HG02973 (cell line): ENCODE data around the gene LGR6.
"Not testable (repeated sequence)": the region's sequence is repeated elsewhere in the genome, so short reads cannot be mapped to it uniquely, and the experiment has no call there.

Experiments used
- ATAC-seq: cut with Tn5 transposase; IDR thresholded peaks from one replicate; pipeline ENCODE4 v1.9.1; 2021; ENCODE audit warnings: moderate library complexity; ENCODE audit not compliant: unreplicated experiment

LGR6 gene, protein sequence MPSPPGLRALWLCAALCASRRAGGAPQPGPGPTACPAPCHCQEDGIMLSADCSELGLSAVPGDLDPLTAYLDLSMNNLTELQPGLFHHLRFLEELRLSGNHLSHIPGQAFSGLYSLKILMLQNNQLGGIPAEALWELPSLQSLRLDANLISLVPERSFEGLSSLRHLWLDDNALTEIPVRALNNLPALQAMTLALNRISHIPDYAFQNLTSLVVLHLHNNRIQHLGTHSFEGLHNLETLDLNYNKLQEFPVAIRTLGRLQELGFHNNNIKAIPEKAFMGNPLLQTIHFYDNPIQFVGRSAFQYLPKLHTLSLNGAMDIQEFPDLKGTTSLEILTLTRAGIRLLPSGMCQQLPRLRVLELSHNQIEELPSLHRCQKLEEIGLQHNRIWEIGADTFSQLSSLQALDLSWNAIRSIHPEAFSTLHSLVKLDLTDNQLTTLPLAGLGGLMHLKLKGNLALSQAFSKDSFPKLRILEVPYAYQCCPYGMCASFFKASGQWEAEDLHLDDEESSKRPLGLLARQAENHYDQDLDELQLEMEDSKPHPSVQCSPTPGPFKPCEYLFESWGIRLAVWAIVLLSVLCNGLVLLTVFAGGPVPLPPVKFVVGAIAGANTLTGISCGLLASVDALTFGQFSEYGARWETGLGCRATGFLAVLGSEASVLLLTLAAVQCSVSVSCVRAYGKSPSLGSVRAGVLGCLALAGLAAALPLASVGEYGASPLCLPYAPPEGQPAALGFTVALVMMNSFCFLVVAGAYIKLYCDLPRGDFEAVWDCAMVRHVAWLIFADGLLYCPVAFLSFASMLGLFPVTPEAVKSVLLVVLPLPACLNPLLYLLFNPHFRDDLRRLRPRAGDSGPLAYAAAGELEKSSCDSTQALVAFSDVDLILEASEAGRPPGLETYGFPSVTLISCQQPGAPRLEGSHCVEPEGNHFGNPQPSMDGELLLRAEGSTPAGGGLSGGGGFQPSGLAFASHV

DNA sequence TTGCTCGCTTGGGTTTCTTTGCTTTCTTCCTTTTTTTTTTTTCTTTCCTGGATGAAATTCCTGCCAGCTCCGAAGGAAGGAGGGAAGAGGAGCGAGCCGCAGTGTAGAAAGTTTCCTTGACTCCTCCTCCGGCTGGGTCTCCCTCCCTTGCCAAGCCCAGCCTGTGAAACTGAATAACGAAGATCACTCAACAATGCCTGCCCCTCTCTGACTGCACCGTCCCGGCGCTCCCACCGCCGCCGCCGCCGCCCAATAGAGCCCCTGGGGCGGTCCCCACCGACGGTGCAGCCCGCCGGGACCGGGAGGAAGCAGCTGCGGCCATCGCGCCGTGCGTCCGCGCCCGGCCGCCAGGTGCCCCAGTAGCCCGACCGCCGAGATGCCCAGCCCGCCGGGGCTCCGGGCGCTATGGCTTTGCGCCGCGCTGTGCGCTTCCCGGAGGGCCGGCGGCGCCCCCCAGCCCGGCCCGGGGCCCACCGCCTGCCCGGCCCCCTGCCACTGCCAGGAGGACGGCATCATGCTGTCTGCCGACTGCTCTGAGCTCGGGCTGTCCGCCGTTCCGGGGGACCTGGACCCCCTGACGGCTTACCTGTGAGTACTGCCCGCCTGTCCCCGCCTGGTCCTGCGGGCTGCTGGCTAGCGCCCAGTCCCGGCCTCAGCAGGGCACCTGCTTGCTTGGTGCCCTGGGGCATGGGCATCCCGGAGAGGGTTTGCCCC lies at the start of gene LGR6:
Gene LGR6, plus strand, starts transcription at position 186 of the 714 bp plus-strand sequence. Its CDS starts 191 bp downstream, at position 377.
- ATAC-seq: no peak

DNA sequence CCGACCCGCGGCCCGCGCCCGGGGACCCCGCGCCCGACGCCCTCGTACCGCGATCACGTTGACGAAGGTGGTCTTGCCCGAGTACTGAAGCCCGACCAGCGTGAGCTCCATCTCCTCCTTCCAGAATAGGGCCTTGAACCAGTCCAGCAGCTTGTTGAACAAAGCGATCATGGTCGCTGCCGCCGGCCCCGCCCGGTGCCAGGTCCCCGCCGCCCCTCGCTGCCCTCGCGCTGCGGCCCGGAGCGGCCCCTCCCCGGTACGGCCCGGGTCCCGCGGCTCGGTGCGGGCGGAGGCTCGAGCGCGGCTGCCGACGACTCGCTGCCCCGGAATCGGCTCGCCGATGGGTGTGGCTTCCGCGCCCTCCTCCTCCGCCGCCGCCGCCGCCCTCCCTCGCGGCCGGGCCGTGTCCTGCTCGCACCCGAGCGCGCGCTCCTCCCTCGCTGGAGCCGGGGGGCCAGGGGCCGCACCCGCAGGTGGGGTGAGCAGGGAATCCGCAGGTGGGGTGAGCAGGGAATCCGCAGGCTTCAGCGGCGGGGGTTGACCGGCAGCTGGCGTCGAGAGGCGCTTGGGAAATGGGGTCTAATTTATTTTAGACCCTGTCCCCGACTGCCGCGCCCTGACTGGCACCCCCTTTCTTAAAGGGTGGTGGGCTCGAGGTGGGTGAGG lies 49.1 kb upstream of the LGR6 start, which contains the start of gene ARL8A:
Gene ARL8A, minus strand, starts transcription at position 336 of the 666 bp plus-strand sequence. Its CDS starts 165 bp downstream, at position 171.
- peak; percentile 56 for ATAC-seq

GRCh38 chr1:202145068-202145743 lies 48.4 kb upstream of the LGR6 start:
- ATAC-seq: peak; percentile 3

GRCh38 chr1:202145744-202146140 lies 47.9 kb upstream of the LGR6 start:
- ATAC-seq: not testable (repeated sequence)

- no peak for ATAC-seq
Observed at GRCh38 chr1:202146279-202146678, 47.3 kb upstream of the LGR6 start.

- no peak for ATAC-seq
Observed at GRCh38 chr1:202146993-202147392, 46.6 kb upstream of the LGR6 start.

GRCh38 chr1:202148391-202148790 lies 45.2 kb upstream of the LGR6 start:
- ATAC-seq: no peak

- ATAC-seq: no peak
Observed at GRCh38 chr1:202149566-202149965, 44.0 kb upstream of the LGR6 start.

DNA sequence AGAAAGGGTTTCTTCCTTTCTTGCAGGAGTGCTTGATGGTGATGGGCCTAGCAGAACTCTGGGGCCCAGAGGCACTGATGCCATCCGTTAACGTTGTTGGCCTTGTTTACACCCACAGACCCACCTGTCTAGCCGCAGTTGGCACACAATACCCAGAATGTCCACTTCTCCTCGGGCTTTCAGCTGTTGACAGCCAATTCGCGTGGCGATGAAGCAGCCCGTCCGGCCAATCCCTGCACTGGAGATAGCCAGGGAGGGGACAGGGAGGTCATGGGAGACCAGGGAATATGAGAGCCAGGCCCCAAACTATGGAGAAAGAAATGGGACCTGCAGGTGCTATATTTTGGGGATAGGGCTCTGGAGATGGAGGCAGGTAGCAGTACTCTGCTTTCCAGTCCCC lies 43.4 kb upstream of the LGR6 start:
- no peak for ATAC-seq

GRCh38 chr1:202150602-202151001 lies 43.0 kb upstream of the LGR6 start:
- ATAC-seq: no peak

DNA sequence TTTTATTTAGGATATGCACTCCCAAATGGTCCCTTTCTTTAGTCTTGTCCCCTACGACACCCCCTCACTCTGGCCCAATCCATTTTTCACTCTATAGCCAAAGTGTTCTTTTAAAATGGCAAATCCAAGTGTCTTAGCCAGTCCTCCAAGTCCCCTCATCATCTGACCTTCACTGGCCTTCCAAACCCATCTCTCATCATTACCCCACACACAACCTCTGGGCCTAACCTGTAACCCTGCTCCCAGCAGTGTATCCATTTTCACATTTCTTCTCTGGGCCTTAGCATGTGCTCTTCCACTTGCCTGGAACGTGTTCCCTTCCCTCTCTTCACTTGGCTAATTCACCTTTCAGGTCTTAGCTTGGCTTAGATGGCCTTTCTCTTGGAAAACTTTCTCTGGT lies 42.6 kb upstream of the LGR6 start:
- ATAC-seq: no peak

GRCh38 chr1:202152399-202152798 lies 41.2 kb upstream of the LGR6 start:
- no peak for ATAC-seq

GRCh38 chr1:202153284-202153683 lies 40.3 kb upstream of the LGR6 start:
- ATAC-seq: no peak

DNA sequence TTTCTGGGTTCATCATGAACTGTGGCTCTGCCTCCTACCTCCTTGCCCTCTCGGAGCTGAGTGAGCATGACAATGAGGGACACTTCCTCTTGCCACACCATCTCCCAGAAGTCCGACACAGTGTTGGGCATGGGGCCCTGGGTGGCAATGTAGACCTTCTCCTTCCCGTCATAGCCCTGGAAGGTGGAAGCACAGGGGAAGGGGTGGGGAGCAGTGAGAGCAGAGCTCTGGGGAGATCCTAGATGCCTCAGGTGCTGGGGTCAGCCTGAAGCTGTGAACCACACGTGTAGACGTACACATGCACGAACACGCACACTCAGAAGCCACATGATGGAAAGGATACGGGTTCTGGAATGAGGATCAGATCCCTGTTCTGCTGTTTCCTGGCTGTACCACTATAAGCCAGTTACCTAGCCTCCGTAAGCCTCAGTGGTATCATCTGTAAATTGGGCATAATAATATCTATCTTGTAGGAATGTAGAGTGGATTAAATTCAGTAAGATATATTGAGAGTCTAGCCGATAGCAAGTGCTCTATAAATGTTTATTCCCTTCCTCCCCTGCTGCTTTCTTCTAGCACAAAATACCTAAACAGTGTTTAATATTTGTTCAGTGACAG lies 39.3 kb upstream of the LGR6 start:
- ATAC-seq: no peak

DNA sequence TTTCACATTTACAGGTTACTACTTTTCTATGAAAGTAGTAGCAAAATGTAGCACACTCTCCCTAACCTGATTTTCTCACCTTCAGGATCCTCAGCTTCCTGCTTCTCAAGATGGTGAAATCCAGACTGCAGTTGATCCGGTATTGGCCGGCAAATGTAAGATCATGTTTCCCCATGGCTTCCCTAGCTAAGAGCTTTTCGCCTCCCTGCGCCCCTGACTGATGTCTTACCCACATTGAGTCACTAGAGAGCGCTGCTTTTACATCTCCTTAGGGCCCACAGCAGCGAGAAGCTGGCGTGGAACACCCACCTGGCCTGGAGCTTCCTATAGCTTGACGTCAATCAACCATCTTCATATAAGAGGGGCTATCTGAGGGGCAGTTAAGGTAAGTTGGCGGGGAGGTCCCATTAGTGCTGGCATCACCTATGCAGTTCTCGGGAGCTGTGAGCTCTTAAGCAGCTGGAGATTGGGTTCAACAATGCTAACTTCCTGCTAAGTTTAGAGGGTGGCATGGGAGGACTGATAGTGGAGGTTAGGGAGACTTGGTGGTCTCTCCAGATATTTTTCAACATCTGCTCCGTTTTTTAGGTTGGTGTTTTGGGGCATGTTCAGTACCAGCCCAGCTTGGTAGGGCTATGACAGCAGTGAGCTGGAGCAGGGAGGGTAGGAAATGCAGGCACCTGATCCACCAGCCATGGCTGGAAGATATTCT lies 38.7 kb upstream of the LGR6 start:
- ATAC-seq: no peak

DNA sequence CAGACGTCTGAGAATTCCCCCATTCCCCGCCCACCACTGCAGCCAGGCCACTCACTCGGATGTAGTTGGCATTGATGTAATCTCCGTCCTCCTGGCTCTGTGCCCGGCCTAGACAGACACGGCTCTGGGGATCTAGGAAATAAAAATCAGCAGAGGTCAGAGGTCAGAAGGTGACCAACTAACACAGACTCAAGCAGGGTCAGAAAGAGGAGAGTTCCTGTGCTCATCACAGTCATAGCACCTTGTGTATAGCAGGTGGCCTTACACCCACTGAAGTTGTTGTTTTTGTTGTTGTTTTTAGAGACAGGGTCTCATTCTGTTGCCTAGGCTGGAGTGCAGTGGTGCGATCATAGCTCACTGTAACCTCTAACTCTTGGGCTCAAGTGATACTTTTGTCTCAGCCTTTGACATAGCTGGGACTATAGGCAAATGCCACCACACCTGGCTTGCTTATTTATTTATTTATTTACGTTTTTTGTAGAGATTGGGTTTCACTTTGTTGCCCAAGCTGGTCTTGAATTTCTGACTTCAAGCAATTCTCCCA lies 38.0 kb upstream of the LGR6 start:
- ATAC-seq: no peak

DNA sequence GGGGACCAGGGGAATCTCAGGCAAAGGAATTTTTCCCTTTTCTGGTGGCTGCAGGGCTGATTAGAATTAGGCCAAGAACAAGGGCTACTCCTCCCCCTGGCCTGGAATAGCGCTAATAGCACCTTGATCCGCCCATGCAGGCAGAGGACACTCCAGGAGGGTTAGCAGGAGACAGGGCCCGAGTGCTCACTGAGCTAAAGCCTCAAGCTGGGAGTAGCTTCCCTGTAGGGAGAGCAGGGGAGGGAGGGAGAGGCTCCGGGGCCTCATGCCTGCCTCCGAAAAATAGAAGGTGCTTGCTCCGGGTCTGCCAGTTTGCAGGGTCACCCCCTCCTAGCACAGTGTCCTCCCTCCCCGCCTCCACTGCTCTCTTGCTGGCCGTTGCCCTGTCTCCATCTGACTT lies 37.0 kb upstream of the LGR6 start:
- no peak for ATAC-seq

DNA sequence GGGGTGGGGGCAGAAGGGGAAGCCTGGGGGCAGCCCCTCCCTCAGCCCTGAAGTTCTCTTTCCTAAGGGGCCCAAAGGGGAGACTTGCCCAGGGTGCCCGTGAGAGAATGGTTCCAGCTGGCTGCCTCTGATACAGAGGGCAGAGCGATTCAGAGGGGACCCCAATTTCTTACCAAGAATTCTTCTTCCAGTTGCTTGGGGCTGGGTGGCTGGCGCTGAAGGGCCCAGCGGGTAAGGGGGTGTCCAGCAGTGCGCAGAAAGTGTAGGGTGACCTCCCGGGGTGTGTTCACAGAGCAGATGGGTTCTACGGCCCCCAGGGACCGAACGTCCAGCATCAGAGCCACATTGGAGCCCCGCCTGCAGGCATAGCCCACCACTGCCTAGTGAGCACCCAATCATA lies 35.7 kb upstream of the LGR6 start:
- ATAC-seq: no peak
